Mesothelial cell of epicardium (in vitro differentiated cells): Measurements from ENCODE around the gene ARHGAP40. TPM values are rescaled to one million over a fixed set of nuclear protein-coding genes. Genes with fewer than 3 reads are reported as not detected.

Experiments
- DNase-seq, 2 experiments: peaks; one replicate each; pipeline ENCODE4 v3.0.0; 2021; ENCODE audit warnings: low spot score in 2 of 2; ENCODE audit not compliant: unreplicated experiment in 2 of 2
- H3K27ac Mint-ChIP-seq: 2 replicates; pipeline ENCODE4 v1.8.0; 2021; ENCODE audit warnings: mixed read lengths
- H3K27me3 Mint-ChIP-seq: 2 replicates; pipeline ENCODE4 v1.8.0; 2021; ENCODE audit warnings: low read depth, mixed read lengths
- H3K36me3 Mint-ChIP-seq: 2 replicates; pipeline ENCODE4 v1.8.0; 2021; ENCODE audit warnings: mixed read lengths
- H3K4me1 Mint-ChIP-seq: 2 replicates; pipeline ENCODE4 v1.8.0; 2021; ENCODE audit warnings: mixed read lengths
- H3K4me3 Mint-ChIP-seq: 2 replicates; pipeline ENCODE4 v1.8.0; 2021; ENCODE audit warnings: mild to moderate bottlenecking, moderate library complexity, mixed read lengths
- H3K9me3 Mint-ChIP-seq: 2 replicates; pipeline ENCODE4 v1.8.0; 2021; ENCODE audit warnings: mixed read lengths
- total RNA-seq: library from RNA; stranded (reverse); gene quantifications from 3 replicates; pipeline ENCODE4 v1.2.1, GENCODE V29; 2021
- TF ChIP-seq, protein P1 (sequence below): fragments of 200-600 bp; sonication (generic); IDR thresholded peaks from one replicate; pipeline ENCODE4 v1.5.0; 2021; ENCODE audit warnings: antibody characterized with exemption; ENCODE audit not compliant: unreplicated experiment

Gene ARHGAP40
- total RNA-seq, 1 donor from 2014 or later, result 0.45 TPM

DNA sequence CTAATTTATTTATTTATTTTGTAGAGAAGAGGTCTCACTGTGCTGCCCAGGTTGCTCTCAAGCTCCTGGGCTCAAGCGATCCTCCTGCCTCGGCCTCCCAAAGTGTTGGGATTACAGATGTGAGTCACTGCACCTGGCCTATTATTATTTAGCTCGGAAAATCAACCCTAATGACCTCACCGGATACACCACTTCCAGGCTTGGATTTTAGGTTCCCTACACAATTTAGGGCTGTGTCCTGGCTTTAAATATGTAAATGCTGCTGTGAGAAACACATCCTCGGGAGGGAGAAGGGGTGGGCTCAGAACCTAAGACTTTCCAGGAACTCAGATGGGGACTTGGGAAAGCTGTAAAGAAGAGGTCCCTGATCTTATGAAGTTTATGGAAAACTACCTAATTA lies 71.7 kb downstream of the ARHGAP40 start:
- Mint-ChIP-seq H3K27ac (no peak overlapping the region), H3K4me1 (peaks cover 7% of the 10 kb centered on the region), H3K4me3 (peak overlapping the region; percentile 79), H3K27me3 (peaks cover 93% of the 10 kb centered on the region), H3K9me3 (no peaks in the 10 kb centered on the region), H3K36me3 (no peaks in the 10 kb centered on the region)
- DNase-seq, result no peak
- TF ChIP-seq, protein P1, sequence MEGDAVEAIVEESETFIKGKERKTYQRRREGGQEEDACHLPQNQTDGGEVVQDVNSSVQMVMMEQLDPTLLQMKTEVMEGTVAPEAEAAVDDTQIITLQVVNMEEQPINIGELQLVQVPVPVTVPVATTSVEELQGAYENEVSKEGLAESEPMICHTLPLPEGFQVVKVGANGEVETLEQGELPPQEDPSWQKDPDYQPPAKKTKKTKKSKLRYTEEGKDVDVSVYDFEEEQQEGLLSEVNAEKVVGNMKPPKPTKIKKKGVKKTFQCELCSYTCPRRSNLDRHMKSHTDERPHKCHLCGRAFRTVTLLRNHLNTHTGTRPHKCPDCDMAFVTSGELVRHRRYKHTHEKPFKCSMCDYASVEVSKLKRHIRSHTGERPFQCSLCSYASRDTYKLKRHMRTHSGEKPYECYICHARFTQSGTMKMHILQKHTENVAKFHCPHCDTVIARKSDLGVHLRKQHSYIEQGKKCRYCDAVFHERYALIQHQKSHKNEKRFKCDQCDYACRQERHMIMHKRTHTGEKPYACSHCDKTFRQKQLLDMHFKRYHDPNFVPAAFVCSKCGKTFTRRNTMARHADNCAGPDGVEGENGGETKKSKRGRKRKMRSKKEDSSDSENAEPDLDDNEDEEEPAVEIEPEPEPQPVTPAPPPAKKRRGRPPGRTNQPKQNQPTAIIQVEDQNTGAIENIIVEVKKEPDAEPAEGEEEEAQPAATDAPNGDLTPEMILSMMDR, result no peak

DNA sequence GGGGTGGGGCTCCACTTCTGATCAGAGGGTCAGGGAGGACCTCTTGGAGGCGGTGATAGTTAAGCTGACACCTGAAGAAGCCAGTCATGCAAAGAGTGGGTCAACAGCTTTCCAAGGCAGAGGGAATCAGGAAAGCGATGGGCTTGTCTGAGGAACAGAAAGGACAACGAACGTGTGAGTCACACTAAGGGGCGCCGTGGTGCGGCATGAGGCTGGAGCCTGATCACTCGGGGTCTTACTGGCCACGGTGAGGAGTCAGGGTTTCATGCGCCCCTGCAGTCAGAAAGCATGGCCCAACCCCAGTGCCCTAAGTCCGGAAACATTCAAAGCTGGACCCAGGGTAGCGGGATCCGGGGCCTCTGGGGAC lies 72.1 kb downstream of the ARHGAP40 start:
- no peaks in the 10 kb centered on the region for H3K36me3 Mint-ChIP-seq
- H3K9me3 Mint-ChIP-seq, result no peaks in the 10 kb centered on the region
- peak overlapping the region; percentile 79 for H3K4me3 Mint-ChIP-seq
- H3K27ac Mint-ChIP-seq, result no peak overlapping the region
- peaks cover 7% of the 10 kb centered on the region for H3K4me1 Mint-ChIP-seq
- peaks cover 94% of the 10 kb centered on the region for H3K27me3 Mint-ChIP-seq
- no peak for DNase-seq
- TF ChIP-seq, protein P1, result no peak

DNA sequence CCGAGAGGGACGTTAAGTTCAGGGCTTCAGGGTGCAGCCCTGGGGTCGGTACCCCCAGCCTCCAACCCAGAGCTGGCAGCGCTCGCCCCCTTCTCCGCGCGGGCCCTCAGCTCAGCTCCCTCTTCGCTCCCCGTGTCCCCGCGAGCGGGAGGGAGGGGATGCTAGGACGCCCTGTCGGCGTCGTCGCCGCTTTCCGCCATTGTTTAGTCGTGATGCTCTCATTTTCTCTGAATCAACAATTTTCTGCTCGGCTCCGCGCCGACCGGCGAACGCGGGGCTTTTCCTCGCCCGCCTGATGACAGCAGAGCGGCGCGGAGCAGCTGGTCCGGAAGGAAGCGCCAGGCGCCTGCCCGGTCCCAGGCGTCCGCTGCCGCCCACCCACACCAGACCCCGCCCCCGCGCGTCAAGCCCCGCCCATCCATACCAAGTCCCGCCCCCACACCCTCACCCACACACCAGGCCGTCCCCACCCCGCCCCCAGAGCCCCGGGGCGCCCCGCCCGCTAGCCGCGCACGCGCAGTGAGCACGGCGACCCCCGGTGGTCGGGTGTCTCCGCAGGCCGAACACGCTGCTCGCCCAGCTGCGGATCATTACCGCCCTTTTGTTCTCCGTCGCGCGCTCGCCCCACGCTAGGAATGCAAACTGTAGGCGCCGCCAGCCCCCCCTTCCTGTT lies 72.6 kb downstream of the ARHGAP40 start:
- H3K27ac Mint-ChIP-seq, result peak overlapping the region; percentile 39
- H3K4me1 Mint-ChIP-seq, result peaks cover 7% of the 10 kb centered on the region
- peaks cover 92% of the 10 kb centered on the region for H3K27me3 Mint-ChIP-seq
- H3K36me3 Mint-ChIP-seq, result no peaks in the 10 kb centered on the region
- peak; percentile 75 to 76 for DNase-seq
- H3K9me3 Mint-ChIP-seq, result no peaks in the 10 kb centered on the region
- TF ChIP-seq, protein P1, result no peak
- H3K4me3 Mint-ChIP-seq, result peak overlapping the region; percentile 79

DNA sequence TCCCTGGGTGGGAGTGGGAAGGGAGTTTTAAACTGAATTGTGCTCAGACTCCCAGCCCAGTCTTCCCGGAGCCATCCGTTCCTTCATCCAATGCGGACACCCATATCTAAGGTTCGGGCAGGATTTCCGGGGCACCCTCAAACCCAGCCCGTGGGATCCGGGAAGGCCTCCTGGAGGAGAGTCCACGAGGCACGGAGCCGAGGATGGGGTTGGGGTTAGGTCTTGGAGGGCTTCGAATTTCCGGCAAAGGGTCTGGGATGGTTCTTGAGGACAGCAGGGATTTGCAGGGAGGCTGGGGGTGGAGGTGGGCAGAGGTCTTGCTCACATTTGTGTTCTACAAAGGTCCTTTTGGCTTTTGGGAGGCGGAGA lies 73.1 kb downstream of the ARHGAP40 start:
- Mint-ChIP-seq H3K36me3 (no peaks in the 10 kb centered on the region), H3K9me3 (no peaks in the 10 kb centered on the region), H3K27ac (no peak overlapping the region), H3K27me3 (peaks cover 87% of the 10 kb centered on the region), H3K4me1 (peaks cover 7% of the 10 kb centered on the region), H3K4me3 (peak overlapping the region; percentile 69)
- no peak for DNase-seq
- TF ChIP-seq, protein P1, result no peak

DNA sequence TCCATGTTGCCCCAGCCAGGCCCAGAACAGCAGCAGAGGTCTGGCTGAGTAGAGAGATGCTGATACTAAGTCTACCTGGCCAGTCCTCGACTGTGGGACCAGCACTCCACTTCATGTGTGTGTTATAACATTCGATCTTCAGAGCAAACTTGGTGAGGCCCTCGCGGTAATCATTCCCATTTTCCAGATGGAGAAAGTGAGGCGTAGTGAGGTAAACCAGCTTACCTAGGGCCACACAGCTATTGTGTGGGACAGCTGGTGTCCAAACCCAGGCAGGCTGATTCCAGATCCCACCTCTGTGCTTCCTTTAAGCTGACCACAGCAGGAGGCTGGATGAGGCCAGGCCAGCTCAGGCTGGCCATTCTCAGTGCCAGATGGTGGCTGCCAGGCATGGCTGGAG lies 75.0 kb downstream of the ARHGAP40 start:
- H3K9me3 Mint-ChIP-seq, result no peaks in the 10 kb centered on the region
- no peak for DNase-seq
- H3K36me3 Mint-ChIP-seq, result no peaks in the 10 kb centered on the region
- TF ChIP-seq, protein P1, result no peak
- no peak overlapping the region for H3K4me3 Mint-ChIP-seq
- no peak overlapping the region for H3K27ac Mint-ChIP-seq
- peaks cover 7% of the 10 kb centered on the region for H3K4me1 Mint-ChIP-seq
- peaks cover 76% of the 10 kb centered on the region for H3K27me3 Mint-ChIP-seq
